T1000 (cell line): ENCODE measurements around the gene TBC1D1.

ENCODE experiments used
- DNase-seq: peaks from one replicate; lab custom pipeline; 2025; ENCODE audit warnings: mixed read lengths; lab: John Stamatoyannopoulos, UW

The TBC1D1 gene

DNA sequence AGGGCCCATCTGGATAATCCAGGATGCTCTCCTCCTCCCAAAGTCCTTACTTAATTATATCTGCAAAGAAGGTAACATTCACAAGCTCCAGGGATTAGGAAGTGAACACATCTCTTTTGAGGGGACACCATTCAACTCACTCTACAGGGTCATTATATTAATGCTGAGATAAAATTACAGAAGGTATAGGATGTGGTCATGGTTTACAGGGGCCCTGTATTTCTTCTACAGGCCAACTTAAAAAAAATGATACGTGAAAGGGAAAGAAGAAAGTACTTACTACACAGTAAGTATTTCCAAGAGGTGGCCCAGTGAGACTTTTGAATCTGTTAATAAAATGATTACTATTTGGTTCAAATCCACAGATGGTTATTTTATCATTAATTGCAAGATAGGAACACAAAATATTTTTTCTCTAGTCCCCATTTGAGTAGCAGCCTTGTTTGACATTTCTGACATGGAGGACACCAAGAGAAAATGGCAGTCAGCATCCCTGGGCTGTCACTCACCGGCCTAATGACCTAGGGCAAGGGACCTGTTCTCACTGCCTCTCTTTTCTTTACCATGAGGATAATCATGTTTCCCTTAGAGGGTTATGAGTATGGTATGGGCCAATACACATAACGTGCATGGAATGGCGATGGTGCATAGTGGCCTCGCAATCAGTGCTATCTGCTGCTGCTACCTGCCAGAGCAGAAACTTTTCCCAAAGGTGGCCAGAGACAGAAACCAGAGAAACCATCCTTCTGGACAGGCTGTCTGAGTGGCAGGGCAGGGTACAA lies 209.8 kb downstream of the TBC1D1 start:
- DNase-seq, result no peak

DNA sequence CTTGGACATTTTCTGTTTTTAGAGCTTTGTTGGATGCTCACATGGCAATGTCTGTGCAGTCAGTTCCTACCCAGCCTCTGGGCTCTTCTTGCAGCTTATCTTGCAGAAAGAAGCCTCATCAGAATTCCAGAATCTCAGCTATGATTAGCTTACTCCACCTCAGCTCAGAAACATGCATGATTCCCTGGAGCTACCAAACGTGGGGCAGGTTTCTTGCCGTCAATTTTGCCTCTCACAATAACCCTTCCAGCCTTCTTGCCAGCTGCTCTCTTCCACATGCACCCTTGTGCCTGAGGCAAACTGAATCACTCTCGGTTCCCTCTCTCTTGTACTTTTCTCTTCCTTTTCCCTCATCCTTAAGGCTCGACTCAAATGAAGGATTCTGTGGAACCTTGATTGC lies 210.7 kb downstream of the TBC1D1 start:
- peak; percentile 57 for DNase-seq

DNA sequence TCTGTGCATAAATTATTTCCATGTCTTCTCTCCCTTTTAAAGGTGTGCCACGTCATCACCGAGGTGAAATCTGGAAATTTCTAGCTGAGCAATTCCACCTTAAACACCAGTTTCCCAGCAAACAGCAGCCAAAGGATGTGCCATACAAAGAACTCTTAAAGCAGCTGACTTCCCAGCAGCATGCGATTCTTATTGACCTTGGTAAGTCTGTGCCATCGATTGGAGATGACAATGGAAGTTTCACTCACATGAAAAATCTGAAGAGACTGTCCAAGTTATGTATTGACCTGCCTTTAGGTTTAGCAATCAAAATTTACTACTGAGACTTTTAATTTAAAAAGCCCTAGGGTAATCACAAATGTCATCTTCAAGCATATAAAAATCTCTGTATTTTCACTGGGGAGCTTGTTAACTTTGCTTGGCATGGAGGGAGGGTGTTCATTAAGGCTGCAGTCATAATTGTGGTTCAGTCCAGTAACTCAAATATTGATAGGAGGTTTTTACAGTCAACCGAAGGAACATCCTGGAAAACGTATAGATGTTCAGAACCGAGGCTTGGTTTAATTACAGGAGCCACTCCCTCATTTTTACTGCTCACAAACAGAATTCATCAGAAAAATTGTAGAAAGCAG lies 212.2 kb downstream of the TBC1D1 start:
- DNase-seq, result no peak

DNA sequence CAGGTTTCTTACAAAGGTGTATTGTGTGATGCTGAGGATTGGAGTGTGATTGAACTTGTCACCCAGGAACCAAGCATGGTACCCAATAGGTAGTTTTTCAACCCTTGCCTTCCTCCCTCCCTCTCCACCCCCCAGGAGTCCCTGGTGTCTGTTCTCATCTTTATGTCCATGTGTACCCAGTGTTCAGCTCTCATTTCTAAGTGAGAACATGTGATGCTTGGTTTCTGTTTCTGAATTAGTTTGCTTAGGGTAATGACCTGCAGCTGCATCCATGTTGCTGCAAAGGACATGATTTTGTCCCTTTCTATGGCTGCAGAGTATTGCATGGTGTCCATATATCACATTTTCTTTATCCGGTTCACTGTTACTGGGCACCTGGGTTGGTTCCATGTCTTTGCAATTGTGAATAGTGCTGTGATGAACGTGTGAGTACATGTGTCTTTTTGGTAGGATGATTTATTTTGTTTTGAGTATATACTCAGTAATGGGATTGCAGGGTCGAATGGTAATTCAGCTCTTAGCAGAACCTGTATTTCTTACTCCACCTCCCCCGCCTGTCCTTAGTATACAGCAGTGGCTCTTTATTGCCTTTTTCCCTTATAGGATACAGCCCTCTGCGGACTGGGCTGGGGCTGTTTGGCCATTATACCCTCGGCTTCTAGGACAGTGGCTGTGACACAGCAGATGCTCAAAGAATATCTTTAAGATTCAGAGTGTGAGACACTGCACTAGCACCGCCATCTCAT lies 214.8 kb downstream of the TBC1D1 start:
- DNase-seq, result no peak

DNA sequence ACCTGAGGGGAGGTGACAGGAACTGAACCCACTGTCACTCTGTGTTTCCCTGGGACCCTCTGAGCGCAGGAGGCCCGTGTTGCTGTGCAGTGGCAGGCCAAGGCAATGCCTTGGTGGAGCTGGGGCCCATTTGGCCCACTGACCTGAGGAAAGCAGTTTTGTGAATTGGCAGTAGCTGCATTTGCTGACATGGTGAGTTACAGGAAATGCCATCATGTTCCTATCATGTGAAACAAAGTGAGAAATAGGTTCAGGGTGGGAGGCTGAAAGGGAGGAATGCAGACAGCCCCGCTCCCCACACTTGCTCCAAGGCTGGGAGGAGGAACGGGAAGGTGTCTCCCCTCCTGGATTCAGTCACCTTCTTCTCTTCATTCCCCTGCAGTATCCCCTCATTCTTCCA lies 215.4 kb downstream of the TBC1D1 start:
- DNase-seq, result no peak

DNA sequence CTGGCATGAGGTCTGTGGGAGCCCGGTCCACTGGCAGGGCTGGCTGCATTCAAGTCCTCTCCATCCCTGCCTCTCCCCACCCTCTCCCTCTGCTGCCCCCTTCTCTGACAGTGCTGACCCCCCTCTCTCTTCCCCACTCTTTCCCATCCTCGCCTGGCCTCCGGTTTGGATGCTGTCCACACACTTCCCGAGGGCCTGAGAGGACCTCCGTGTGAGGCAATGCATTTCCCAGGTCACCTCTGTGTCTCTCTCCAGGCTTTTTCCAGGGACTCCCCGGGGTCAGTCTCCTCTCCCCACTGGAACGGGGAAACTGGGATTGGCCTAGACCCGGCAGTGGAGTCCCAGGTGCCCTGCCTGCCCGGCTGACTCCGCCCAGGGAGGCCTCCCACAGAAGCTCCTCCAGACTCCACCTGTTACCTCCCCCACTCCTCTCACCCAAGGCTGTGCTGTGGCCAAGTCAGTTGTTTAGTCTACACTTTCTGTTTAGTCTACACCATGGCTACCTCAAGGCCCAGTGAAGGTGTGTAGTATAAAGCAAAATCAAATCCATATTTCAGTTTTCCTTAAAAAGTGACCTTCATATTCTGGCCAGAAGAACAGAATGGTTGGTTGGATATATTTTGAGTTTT lies 216.1 kb downstream of the TBC1D1 start:
- DNase-seq, result no peak

DNA sequence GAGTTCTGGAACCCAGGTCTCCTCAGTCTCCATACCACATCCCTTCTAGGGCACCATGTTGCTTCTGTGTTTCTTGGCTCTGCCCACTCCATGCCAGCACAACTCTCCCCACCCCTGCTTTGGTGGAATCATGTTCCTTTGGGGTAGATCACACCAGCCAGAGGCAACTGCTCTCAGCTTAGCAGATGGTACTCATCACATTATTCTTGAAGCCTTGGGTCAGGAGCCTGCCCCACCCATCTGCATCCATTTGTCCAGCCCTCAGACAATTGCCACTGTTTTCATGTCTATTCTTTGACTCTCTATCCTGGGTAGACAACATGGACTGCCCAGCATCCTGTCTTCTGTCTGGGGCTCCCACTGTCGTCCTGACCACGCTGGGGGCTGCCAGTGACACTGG lies 216.9 kb downstream of the TBC1D1 start:
- no peak for DNase-seq

DNA sequence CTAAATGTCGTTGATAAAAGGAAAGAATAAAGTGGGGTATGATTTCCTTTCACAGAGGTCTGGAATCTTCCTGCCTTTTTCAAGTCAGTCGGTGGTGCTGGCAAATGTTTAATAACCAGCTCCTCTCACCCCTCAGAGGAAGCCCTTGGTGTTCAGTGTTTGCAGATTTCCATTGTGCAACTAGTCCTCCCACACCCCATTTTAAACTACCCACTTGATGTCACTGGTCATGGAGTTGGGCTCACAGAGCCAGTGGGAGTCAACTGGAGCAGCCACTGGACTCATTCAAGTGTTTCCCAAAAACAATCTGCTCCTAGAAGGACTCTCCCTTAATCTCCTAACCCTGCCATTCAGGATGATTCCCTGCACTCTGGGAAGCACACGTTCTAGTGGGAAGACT lies 218.5 kb downstream of the TBC1D1 start:
- DNase-seq, result no peak

DNA sequence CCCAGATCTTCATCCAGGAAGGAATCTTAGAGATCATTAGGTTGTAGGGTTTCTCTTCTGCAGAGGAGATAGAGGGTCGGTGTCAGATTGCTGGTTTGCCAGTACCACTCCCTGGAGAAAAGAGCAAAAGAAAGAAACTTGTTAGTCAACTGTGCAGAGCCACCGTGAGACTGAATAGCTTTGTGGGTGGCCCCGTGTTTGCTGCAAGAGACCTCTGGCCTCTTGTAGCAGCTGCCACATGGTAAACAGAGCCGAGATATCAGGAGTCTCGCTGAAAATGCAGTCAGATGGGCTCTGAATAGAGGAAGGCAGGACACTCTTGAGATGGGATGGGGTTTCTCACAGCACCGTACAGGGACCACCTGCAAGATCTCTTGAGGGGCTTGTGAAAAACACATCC lies 219.0 kb downstream of the TBC1D1 start:
- no peak for DNase-seq

DNA sequence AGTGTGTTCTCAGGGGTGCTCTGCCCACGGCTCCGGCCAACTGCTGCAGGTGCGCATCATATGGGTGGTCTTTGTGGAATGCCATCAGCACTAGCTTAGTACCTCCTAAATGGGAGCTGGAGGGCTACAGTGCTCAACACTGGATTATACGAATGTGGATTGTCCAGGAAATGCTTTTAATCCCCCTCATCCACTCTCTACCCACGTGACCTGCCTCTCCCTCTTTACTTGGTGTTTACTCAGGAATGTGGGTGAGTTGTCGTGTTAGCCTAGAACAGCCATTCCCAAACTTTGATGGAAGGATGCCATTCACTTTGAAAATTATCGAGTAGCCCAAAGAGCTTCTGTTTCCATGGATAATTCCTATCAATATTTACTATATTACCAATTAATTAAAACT lies 220.1 kb downstream of the TBC1D1 start:
- no peak for DNase-seq

DNA sequence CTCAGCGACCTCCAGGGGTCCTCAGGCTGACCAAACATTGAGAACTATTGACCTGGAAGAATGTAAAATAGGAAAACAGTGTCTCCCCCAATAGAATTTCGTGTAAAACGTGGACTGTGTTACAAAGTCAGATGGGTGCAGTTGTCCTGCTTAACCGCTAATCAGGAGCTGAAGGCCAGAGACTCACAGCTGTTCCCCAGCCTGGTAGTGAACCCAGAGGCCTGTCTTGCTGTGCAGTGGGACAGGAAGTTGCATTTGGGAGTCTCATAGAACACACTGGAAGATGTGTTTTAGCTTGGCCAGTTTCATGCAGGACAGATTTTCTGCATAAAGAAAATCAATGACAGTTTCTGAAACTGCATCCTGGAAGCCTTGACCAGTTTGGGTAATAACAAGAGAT lies 220.8 kb downstream of the TBC1D1 start:
- no peak for DNase-seq

DNA sequence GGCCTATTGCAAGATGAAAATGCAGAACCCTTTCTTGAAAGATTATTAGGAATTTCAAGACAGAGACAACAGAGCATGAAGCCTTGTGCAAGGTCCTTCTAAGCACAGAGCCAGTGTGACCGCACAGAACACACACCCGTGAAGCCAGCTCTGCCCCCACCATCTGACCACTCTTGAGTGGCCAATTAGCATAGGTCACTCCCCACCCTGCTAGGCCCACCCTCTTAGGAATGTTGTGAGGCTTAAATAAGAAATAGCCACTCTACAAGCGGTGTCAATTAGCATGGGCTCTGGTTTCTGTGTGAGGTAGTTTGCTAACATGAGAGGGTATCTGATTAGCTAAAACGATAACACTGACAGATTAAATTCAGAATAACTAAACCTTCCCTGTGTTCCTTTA lies 222.2 kb downstream of the TBC1D1 start:
- DNase-seq, result no peak

DNA sequence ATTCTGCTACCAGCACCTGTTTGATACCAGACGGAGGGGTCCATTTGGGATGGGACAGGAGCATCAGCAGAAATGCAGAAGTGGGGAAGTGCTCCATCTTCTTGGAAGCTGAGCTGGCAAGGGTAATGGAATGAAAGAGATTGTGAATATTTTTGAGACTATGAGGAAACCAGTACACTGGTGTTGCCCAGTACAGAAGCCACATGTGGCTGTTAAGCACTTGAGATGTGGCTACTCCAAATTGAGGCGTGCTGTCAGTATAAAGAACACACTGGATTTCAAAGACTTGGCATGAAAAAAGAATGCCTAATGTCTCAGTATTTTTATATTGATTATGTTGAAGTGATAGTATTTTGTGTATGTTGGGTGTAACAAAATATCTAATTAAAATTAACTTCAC lies 222.7 kb downstream of the TBC1D1 start:
- no peak for DNase-seq

DNA sequence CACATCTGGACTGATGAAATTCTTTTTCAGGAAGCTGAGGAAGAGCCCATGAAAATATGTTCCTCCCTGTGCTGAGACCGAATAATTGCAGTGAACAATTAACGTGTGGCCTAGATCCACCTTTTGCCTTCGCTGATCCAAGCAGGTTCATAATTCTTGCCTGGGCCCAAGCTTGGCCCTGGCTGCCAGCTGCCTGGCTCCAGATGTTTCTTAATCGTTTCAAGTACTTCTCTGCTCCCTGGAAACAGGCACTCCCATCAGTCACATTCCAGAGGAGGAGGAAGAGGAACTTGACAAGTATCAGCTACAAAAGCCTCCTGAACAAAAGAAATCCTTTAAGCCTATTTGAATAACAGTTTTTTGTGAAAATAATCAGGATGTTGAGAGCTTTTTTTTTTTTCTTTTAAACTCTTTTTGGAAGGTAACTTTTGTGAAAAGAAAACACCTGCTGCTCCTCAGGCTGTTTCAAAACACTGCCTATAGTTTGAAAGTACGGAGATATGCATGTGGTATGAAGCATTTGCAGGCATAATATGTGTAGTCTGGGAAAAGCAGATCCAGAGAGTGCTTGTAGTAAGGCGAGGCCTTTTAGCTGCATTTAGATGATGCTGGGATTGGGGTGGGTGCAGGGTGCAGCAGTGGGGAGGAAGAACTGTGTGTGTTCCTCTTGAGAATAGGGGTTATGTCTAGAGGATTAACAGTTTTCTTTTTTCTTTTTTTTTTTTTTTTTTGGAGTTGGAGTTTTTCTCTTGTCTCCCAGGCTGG lies 223.7 kb downstream of the TBC1D1 start:
- DNase-seq, result no peak

DNA sequence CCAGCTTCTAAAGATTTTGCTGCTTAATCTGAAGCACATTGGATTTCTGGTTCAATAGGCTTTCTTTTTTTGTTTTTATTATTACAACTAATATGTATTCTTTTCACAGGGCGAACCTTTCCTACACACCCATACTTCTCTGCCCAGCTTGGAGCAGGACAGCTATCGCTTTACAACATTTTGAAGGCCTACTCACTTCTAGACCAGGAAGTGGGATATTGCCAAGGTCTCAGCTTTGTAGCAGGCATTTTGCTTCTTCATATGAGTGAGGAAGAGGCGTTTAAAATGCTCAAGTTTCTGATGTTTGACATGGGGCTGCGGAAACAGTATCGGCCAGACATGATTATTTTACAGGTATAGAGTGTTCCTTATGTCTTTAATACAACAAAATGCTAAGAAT lies 224.7 kb downstream of the TBC1D1 start:
- DNase-seq, result no peak

DNA sequence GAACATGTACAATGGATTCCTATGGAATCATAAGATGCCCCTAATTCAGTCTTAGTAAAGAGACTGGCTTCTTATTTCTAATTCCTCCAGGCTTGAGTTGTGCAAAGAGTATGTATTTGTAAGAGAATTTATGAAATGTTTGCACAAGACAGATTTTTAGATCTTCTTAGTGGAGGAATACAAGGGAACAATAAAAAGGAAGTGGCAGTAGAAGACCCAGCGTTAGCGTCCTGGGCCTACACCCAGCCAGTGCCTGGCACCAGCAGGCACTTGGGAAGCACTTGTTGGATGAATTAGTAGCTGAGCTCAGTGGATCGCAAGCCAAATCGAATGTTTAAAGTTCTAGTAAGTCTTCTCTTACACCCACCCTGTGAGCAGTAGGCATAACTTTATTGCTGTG lies 226.7 kb downstream of the TBC1D1 start:
- DNase-seq, result no peak

DNA sequence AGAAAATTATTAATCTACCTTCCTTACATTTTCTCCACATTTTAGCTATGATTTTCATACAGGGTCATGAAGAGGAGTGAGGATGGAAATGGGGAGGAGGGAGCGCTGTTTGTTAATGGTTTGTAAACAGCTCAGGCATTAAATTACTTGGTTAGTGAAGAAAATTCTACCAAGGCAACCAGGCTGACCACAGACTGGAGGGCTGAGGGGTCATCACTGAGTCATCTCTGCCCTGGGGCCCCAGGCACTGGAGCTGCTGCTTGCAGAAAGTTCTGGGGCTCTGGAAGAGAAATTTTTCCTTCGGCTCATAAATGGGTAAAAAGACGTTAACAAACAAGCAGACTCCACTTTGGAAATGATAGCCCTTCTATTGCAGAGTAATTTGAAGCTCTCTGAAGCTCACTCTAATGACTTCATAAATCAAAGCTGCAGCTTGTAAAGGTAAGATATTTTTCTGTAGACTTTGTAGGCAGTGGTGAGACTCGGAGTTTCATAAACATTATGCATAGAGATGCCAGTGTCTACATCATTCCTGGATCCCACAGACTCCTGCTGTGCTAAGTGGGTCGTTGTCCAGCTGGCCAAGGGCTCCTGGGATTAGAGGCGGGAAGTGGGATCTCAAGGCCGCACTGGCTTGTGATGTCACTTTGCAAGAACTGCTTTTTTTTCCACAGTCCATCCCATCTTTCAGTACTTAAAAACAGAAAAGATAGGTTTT lies 228.9 kb downstream of the TBC1D1 start:
- peak; percentile 83 for DNase-seq

DNA sequence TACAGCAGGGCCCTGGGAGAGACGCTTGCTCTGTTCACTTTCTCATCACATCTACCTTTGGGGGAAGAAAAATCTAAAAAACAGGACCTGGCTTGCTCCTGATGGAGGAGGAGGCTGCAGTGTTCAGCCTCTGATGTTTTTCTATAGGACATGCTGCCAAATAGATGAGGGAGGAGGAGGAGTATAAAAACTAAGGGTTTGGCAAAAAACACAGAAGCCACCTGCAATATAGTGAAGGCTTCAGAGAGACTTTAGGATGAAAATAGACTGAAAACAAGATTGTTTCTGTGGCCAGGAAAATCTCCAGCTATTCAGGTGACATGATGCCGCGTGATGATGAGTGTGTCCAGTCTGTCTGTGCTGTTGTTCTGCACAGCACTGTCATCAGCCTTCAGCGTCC lies 229.9 kb downstream of the TBC1D1 start:
- no peak for DNase-seq

DNA sequence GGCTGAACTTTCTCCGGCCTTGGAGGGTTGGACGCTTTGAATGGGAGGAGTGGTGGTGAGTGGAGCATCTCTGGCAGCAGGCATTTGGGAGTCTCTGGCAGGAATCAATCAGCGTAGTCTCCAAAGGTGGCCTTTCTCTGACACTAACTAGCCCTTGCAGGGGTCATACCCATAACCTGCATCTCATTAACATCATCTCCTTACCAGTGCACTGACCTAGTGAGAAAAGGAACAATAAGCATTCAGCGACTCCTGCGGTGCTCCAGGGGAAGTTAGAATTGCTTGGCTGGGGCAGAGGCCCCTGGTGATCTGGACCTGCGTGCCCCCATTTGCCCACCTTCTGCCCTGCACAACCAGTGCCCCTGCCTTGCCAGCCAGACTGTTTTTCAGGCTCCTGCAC lies 231.2 kb downstream of the TBC1D1 start:
- no peak for DNase-seq

DNA sequence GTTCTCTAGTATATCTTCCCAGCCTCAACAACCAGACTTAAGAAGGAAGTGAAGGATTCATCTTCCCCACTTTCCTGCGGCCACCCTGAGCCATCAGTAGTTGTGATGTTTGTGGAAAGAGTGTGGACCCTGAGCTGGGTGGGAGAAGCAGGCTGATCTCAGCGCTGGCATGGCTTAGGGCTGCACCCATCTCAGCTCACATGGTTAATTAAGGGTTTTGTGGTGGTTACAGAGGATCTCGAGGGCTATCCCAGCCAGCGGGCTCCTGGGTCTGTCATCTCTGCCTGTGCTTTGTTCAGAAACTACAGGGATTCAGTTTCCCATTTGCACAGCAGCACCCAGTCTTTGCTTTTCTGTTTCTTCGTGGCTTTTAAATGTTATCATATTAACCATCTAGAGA lies 232.7 kb downstream of the TBC1D1 start:
- no peak for DNase-seq

DNA sequence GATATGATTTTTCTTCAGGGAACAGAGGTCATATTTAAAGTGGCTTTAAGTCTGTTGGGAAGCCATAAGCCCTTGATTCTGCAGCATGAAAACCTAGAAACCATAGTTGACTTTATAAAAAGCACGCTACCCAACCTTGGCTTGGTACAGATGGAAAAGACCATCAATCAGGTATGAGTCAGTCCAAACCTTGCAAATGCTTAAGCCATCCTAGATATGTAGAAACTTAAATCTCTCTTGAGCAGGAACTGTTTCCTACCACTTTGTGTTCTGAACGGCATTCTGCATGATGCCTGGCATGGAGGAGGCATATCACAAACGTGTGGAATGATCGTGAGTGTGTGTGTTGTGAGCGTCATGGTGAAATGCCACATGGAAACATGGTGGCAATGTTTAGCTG lies 234.1 kb downstream of the TBC1D1 start:
- no peak for DNase-seq
